Spleen (tissue), 13 donors: ENCODE results near the gene MAN2B1. TPM values are rescaled to one million over a fixed set of nuclear protein-coding genes. Genes with fewer than 3 reads are reported as not detected.
"Not testable (repeated sequence)": the region's sequence is repeated elsewhere in the genome, so short reads cannot be mapped to it uniquely, and the experiment has no call there.

ENCODE experiments used
- DNase-seq: peaks from one replicate; pipeline ENCODE4 v3.0.0-alpha.2; 2020
- H3K27ac ChIP-seq, 8 donors: fragments of 200-600 bp; sonication (generic) in 7 of 8; 1 replicate in 4 of 8; 2 replicates in 4 of 8; pipeline versions ENCODE4 v1.5.0 to v1.8.0; 2016 to 2021; ENCODE audit warnings: inconsistent platforms in 4 of 8, mild to moderate bottlenecking in 4 of 8, moderate library complexity in 1 of 8
- H3K27me3 ChIP-seq, 7 donors: fragments of 200-600 bp; sonication (generic) in 6 of 7; replicated peaks in 1 of 7; 1 replicate in 4 of 7; 2 replicates in 3 of 7; pipeline versions ENCODE4 v1.5.0 to v1.8.0; 2016 to 2021; ENCODE audit warnings: inconsistent platforms in 3 of 7, mild to moderate bottlenecking in 1 of 7
- H3K36me3 ChIP-seq, 6 donors: fragments of 200-600 bp; sonication (generic) in 5 of 6; 1 replicate in 4 of 6; 2 replicates in 2 of 6; pipeline versions ENCODE4 v1.5.0 to v1.8.0; 2016 to 2021; ENCODE audit warnings: inconsistent platforms in 2 of 6
- H3K4me1 ChIP-seq, 6 donors: fragments of 200-600 bp; sonication (generic) in 5 of 6; 1 replicate in 3 of 6; 2 replicates in 3 of 6; pipeline versions ENCODE4 v1.5.0 to v1.8.0; 2016 to 2021; ENCODE audit warnings: inconsistent platforms in 3 of 6
- H3K4me3 ChIP-seq, 8 donors: fragments of 200-600 bp; sonication (generic) in 7 of 8; 1 replicate in 4 of 8; 2 replicates in 4 of 8; pipeline versions ENCODE4 v1.5.0 to v1.8.0; 2016 to 2021; ENCODE audit warnings: inconsistent platforms in 4 of 8, mild to moderate bottlenecking in 4 of 8, moderate library complexity in 2 of 8
- H3K9me3 ChIP-seq, 8 donors: fragments of 200-600 bp; sonication (generic) in 7 of 8; 1 replicate in 4 of 8; 2 replicates in 4 of 8; pipeline versions ENCODE4 v1.5.0 to v1.8.0; 2016 to 2021; ENCODE audit warnings: inconsistent platforms in 4 of 8
- POLR2A ChIP-seq, 3 donors: fragments of 450-650 bp; IDR thresholded peaks; one replicate each; pipeline ENCODE4 v1.5.1; 2017; ENCODE audit warnings: antibody characterized with exemption in 3 of 3, mild to moderate bottlenecking in 1 of 3
- POLR2AphosphoS5 ChIP-seq, 3 donors: sonication (generic); formaldehyde crosslinking; IDR thresholded peaks; one replicate each; pipeline ENCODE4 v1.5.1; 2017; ENCODE audit warnings: antibody characterized with exemption in 3 of 3
- WGBS, 5 donors: extraction: QIAGEN DNeasy Blood & Tissue Kit in 3 of 5; methylation state at CpG; one replicate each; pipeline versions ENCODE4 v1.1.5 to v1.1.7; 2013 to 2018; 5-methylcytosine and 5-hydroxymethylcytosine counted together
- intact Hi-C: fragments of 100-400 bp; cut with DNase I; formaldehyde crosslinking; loops from one replicate; pipeline ENCODE4 v1.15.0; 2023; ENCODE audit warnings: low total_unique reads
- long read RNA-seq, 2 donors: transcript quantifications; one replicate each; lab custom pipeline, GENCODE V29; 2026
- polyA plus RNA-seq, 3 donors: library from polyadenylated mRNA; stranded (reverse); fragments of 200-250 nt; gene quantifications; one replicate each; pipeline ENCODE4 v1.2.1, GENCODE V29; 2013
- total RNA-seq, 7 donors: library from RNA; depleted of rRNA in 3 of 7; stranded (reverse); fragments of >200 nt in 3 of 7; fragmentation: NEBNext Ultra II Directional in 4 of 7; extraction: Animal tissue kit (Norgen Biotek cat#: 25700) in 4 of 7; gene quantifications; one replicate each; pipeline versions ENCODE4 v1.1.0 to v1.2.1, GENCODE V29; 2016 to 2021
- TF ChIP-seq, protein P1 (sequence below), 11 experiments: fragments of 200-600 bp in 7 of 11; fragments of 450-650 bp in 4 of 11; sonication (generic) in 4 of 11; IDR thresholded peaks in 8 of 11; conservative IDR thresholded peaks in 3 of 11; 1 replicate in 7 of 11; 2 replicates in 4 of 11; pipeline versions ENCODE4 v1.4.0 to v1.8.0; 2016 to 2021; ENCODE audit warnings: antibody characterized with exemption in 11 of 11, inconsistent platforms in 4 of 11, mild to moderate bottlenecking in 1 of 11
- donor health status: healthy with polysubstance abuse.
- donor health status: DM: no; HTN: no; CAD: no; lungs with moderate emphysema.
- donor health status: DM: no; HTN: no; CAD: no.
- donor health status: Bipolar disorder and iron deficiency.
- donor health status: healthy.
- donor health status: DM: no; HTN: no; CAD: no.
- donor health status: DM: yes; HTN: yes; CAD: no.

MAN2B1 gene
- total RNA-seq (100 to 1,000 TPM; 145 to 288 (median 218) TPM), polyA plus RNA-seq (100 to 1,000 TPM in 1 of 3 donors, 10 to 100 TPM in 2; 50.6 to 122 (median 83.3) TPM)
- long read RNA-seq, donor 1, transcript MAN2B1-210 (3 exons, 554 nt): major isoform, 14 of 68 reads
- long read RNA-seq, donor 1, transcript MAN2B1-203 (24 exons, 3,184 nt): minor isoform, 8 of 68 reads
- long read RNA-seq, donor 1, partial matches to known transcripts: 42 of 68 reads
- long read RNA-seq, donor 1, other reads (novel, unspliced or antisense): 0 of 68 reads
- long read RNA-seq, donor 2, transcript MAN2B1-203 (24 exons, 3,184 nt): major isoform, 13 of 43 reads
- long read RNA-seq, donor 2, transcript MAN2B1-210 (3 exons, 554 nt): minor isoform, 7 of 43 reads
- long read RNA-seq, donor 2, partial matches to known transcripts: 19 of 43 reads
- long read RNA-seq, donor 2, other reads (novel, unspliced or antisense): 0 of 43 reads

DNA sequence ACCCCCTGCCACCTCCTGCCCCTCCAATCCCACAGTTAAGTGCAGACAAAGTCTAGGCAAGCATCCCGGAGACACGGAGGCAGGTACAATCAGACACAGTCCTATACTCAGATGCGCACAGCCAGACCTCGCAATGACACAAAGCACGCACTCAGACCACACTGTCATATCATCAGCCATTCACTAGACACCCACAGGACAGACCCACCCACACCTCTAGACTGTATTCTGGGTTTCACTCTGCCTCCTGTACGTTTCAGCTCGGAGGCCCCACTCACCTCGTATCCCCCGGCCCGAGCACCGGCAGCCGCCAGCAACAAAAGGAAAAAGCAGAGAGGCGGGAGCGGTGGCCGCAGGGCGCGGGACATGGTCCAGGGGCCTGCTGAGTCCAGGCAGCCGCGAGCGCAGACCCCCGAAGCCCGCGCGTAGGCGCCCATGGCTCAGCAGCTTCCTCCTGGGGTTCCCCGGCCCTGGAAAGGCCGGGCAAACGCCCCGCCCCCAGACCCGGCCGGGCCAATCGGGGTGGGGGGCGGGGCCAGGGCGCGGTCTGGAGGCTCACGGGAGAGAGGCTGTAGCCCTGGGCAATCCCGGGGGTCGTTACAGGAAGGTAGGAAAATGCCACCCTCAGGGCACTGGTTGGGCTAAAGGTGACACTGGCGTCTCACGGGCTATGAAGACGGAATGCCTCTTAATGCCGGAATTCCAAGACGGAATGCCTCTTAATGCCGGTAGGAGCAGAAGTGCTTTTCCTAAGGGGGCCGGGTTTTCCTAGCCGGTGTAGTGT, at the start of gene MAN2B1, which contains the start of gene WDR83:
MAN2B1 (minus strand) TSS at position 478 of the 784 bp plus-strand sequence; CDS start at position 437, 41 bp downstream.
WDR83 (plus strand) TSS at position 543 of the 784 bp plus-strand sequence. CDS start 2,984 bp downstream, outside the sequence.
- Histone ChIP-seq H3K4me1 (peaks cover 33 to 77% (median 61%) of the 10 kb centered on the region in 6 donors), H3K4me3 (peak within 1 kb of the TSS; percentile 68 to 98 (median 82)), H3K27me3 (no peaks in the 10 kb centered on the region), H3K36me3 (peaks cover 0 to 46% (median 36%) of the 10 kb centered on the region in 6 donors), H3K9me3 (no peaks in the 10 kb centered on the region), H3K27ac (peak within 1 kb of the TSS; percentile 76 to 92 (median 86))
- 1 to 2% (median 1%) methylated on average over 30 to 46 of the region's 46 CpGs for WGBS, 5 donors
- peak; percentile 94 for DNase-seq
- intact Hi-C loops: no loop called here
- TF ChIP-seq POLR2AphosphoS5 (IDR thresholded peaks at IDR 0.05) (peak; percentile 67 to 87 (median 83)), POLR2A (IDR thresholded peaks at IDR 0.05) (no peak)
- TF ChIP-seq, protein P1, sequence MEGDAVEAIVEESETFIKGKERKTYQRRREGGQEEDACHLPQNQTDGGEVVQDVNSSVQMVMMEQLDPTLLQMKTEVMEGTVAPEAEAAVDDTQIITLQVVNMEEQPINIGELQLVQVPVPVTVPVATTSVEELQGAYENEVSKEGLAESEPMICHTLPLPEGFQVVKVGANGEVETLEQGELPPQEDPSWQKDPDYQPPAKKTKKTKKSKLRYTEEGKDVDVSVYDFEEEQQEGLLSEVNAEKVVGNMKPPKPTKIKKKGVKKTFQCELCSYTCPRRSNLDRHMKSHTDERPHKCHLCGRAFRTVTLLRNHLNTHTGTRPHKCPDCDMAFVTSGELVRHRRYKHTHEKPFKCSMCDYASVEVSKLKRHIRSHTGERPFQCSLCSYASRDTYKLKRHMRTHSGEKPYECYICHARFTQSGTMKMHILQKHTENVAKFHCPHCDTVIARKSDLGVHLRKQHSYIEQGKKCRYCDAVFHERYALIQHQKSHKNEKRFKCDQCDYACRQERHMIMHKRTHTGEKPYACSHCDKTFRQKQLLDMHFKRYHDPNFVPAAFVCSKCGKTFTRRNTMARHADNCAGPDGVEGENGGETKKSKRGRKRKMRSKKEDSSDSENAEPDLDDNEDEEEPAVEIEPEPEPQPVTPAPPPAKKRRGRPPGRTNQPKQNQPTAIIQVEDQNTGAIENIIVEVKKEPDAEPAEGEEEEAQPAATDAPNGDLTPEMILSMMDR (IDR thresholded peaks at IDR 0.05 in 8 of 11, conservative IDR thresholded peaks at IDR 0.05 in 3 of 11): peak in 1 of 11 experiments; percentile 10

DNA sequence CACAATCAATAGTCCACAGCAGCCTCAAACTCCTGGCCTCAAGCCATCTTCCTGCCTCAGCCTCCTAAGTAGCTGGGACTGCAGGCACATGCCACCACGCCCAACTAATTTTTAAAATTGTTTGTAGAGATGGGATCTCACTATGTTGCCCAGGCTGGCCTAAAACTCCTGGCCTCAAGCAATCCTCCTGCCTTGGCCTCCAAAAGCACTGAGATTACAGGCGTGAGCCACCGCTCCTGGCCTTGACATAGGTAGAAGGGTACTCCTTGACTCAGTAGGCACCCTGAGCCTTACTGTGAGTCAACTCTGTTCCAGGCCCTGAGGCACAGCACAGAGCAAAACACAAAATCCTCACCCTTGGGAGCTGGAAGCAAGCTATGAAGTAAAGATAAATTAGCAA, 49.4 kb upstream of the MAN2B1 start:
- Histone ChIP-seq H3K4me3 (no peak overlapping the region), H3K9me3 (no peaks in the 10 kb centered on the region), H3K27me3 (no peaks in the 10 kb centered on the region), H3K4me1 (peaks cover 8 to 40% (median 16%) of the 10 kb centered on the region in 6 donors), H3K27ac (no peak overlapping the region), H3K36me3 (peaks cover 4 to 86% (median 65%) of the 10 kb centered on the region in 6 donors)
- no peak for DNase-seq
- TF ChIP-seq, protein P1 (IDR thresholded peaks at IDR 0.05 in 8 of 11, conservative IDR thresholded peaks at IDR 0.05 in 3 of 11): no peak
- TF ChIP-seq POLR2AphosphoS5 (IDR thresholded peaks at IDR 0.05) (no peak), POLR2A (IDR thresholded peaks at IDR 0.05) (no peak)
- intact Hi-C loops: loop anchor here (5.0 kb wide), 1 partner anchor 41 kb away; no protein-coding TSS in a partner anchor
- WGBS, 5 donors: 94 to 100% (median 98%) methylated on average over 3 of the region's 3 CpGs

DNA sequence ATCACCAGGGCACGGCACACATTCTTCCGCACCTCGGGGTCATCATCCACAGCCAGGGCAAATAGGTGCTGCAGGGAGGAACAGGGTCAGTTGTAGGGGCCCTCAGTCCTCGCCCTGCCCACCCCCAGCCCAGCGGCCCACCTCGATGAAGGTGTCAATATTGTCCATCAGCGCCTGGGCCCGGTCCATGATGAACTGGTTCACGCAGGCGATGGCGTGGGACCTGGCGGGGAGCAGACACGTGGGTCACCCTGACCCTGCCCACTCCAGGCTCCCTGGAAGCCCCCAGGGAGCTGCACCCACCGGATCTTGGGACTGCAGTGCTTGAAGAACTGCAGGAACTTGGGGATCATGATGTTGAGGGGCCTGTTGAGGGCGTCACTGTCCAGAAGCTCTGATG, 48.6 kb upstream of the MAN2B1 start:
- Histone ChIP-seq H3K4me1 (peaks cover under 1 to 32% (median 8%) of the 10 kb centered on the region in 6 donors), H3K27me3 (no peaks in the 10 kb centered on the region), H3K9me3 (no peaks in the 10 kb centered on the region), H3K4me3 (no peak overlapping the region), H3K27ac (no peak overlapping the region), H3K36me3 (peaks cover 4 to 95% (median 73%) of the 10 kb centered on the region in 6 donors)
- 94 to 99% (median 96%) methylated on average over 15 of the region's 15 CpGs; no CpG with 5 or more reads in 1 of the 5 donors for WGBS, 5 donors
- intact Hi-C loops: loop anchor here (5.0 kb wide), 1 partner anchor 42 kb away; no protein-coding TSS in a partner anchor
- TF ChIP-seq POLR2AphosphoS5 (IDR thresholded peaks at IDR 0.05): peak in 1 of 3 donors; percentile 37
- TF ChIP-seq, protein P1 (IDR thresholded peaks at IDR 0.05 in 8 of 11, conservative IDR thresholded peaks at IDR 0.05 in 3 of 11): no peak
- no peak for DNase-seq

DNA sequence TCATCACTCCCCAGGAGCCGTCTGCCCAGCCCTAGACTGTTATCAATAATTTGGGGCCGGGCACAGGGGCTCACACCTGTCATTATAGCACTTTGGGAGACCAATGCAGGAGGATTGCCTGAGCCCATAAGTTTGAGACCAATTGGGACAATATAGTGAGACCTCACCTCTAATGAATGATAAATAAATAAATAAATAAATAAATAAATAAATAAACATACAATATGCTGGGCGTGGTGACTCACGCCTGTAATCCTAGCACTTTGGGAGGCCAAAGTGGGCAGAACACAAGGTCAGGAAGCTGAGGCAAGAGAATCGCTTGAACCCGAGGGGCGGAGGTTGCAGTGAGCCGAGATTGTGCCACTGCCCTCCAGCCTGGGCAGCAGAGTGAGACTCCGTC, 46.8 kb upstream of the MAN2B1 start:
- H3K9me3 ChIP-seq, H3K4me3 ChIP-seq, intact Hi-C loops, H3K27me3 ChIP-seq, H3K27ac ChIP-seq, DNase-seq: not testable (repeated sequence)
- H3K4me1 ChIP-seq: peaks cover 0 to 14% (median 0%) of the 10 kb centered on the region in 6 donors
- peaks cover 6 to 98% (median 80%) of the 10 kb centered on the region in 6 donors for H3K36me3 ChIP-seq
- 85 to 94% (median 93%) methylated on average over 9 of the region's 9 CpGs for WGBS, 5 donors
